Neural crest cell (in vitro differentiated cells): ENCODE results near the gene LGALSL. TPM values are rescaled to one million over a fixed set of nuclear protein-coding genes. Genes with fewer than 3 reads are reported as not detected.

ENCODE experiments used
- DNase-seq: peaks from one replicate; pipeline ENCODE4 v3.0.0; 2021; ENCODE audit warnings: low read depth, mixed read lengths, low spot score
- H3K27ac Mint-ChIP-seq: one replicate; pipeline ENCODE4 v1.8.0; 2021; ENCODE audit warnings: mild to moderate bottlenecking, mixed read lengths; ENCODE audit not compliant: unreplicated experiment
- H3K27me3 Mint-ChIP-seq: 2 replicates; pipeline ENCODE4 v1.8.0; 2021; ENCODE audit warnings: low read depth, mild to moderate bottlenecking, mixed read lengths
- H3K36me3 Mint-ChIP-seq: 2 replicates; pipeline ENCODE4 v1.8.0; 2021; ENCODE audit warnings: low read depth, mild to moderate bottlenecking, mixed read lengths
- H3K4me1 Mint-ChIP-seq: 2 replicates; pipeline ENCODE4 v1.8.0; 2021; ENCODE audit warnings: mixed read lengths
- H3K4me3 Mint-ChIP-seq: one replicate; pipeline ENCODE4 v1.8.0; 2021; ENCODE audit warnings: mild to moderate bottlenecking, mixed read lengths
- H3K9me3 Mint-ChIP-seq: 2 replicates; pipeline ENCODE4 v1.8.0; 2021; ENCODE audit warnings: mixed read lengths
- CTCF ChIP-seq: fragments of 200-600 bp; sonication (generic); conservative IDR thresholded peaks from 2 replicates; pipeline ENCODE4 v1.5.0; 2021; ENCODE audit warnings: antibody characterized with exemption, mild to moderate bottlenecking
- total RNA-seq: library from RNA; stranded (reverse); gene quantifications from 2 replicates; pipeline ENCODE4 v1.2.1, GENCODE V29; 2021

The LGALSL gene
- total RNA-seq, 1 donor from 2014 or later, result 29.1 TPM

- DNase-seq, result no peak
- H3K9me3 Mint-ChIP-seq, result peaks cover 2% of the 10 kb centered on the region
- H3K4me3 Mint-ChIP-seq, result no peak overlapping the region
- no peak overlapping the region for H3K27ac Mint-ChIP-seq
- TF ChIP-seq CTCF, result no peak
- H3K36me3 Mint-ChIP-seq, result peaks cover 3% of the 10 kb centered on the region
- peaks cover 5% of the 10 kb centered on the region for H3K4me1 Mint-ChIP-seq
- H3K27me3 Mint-ChIP-seq, result no peaks in the 10 kb centered on the region
Measured at GRCh38 chr2:64426183-64426952, 27.6 kb upstream of the LGALSL start.

GRCh38 chr2:64434039-64434657, 19.8 kb upstream of the LGALSL start:
- no peak for TF ChIP-seq CTCF

GRCh38 chr2:64437883-64438282, 16.1 kb upstream of the LGALSL start:
- no peak for DNase-seq
- H3K27me3 Mint-ChIP-seq, result no peaks in the 10 kb centered on the region
- H3K4me3 Mint-ChIP-seq, result no peak overlapping the region
- H3K36me3 Mint-ChIP-seq, result peaks cover 2% of the 10 kb centered on the region
- H3K4me1 Mint-ChIP-seq, result peaks cover 9% of the 10 kb centered on the region
- no peak overlapping the region for H3K27ac Mint-ChIP-seq
- TF ChIP-seq CTCF, result no peak
- peaks cover 5% of the 10 kb centered on the region for H3K9me3 Mint-ChIP-seq

More at GRCh38 chr2:64434039-64434657, 19.8 kb upstream of the LGALSL start:
- no peaks in the 10 kb centered on the region for H3K4me1 Mint-ChIP-seq
- no peak for DNase-seq
- H3K36me3 Mint-ChIP-seq, result peaks cover 10% of the 10 kb centered on the region
- H3K9me3 Mint-ChIP-seq, result peaks cover 7% of the 10 kb centered on the region
- no peak overlapping the region for H3K4me3 Mint-ChIP-seq
- no peak overlapping the region for H3K27ac Mint-ChIP-seq
- no peaks in the 10 kb centered on the region for H3K27me3 Mint-ChIP-seq

GRCh38 chr2:64439194-64439593, 14.8 kb upstream of the LGALSL start:
- Mint-ChIP-seq H3K4me3 (no peak overlapping the region), H3K4me1 (peaks cover 9% of the 10 kb centered on the region), H3K27ac (no peak overlapping the region), H3K9me3 (peaks cover 3% of the 10 kb centered on the region), H3K36me3 (no peaks in the 10 kb centered on the region), H3K27me3 (no peaks in the 10 kb centered on the region)
- DNase-seq, result no peak
- no peak for TF ChIP-seq CTCF

GRCh38 chr2:64440843-64441242, 13.1 kb upstream of the LGALSL start:
- Mint-ChIP-seq H3K27ac (no peak overlapping the region), H3K4me3 (no peak overlapping the region), H3K4me1 (peaks cover 9% of the 10 kb centered on the region), H3K27me3 (no peaks in the 10 kb centered on the region), H3K9me3 (peaks cover 3% of the 10 kb centered on the region), H3K36me3 (no peaks in the 10 kb centered on the region)
- TF ChIP-seq CTCF, result no peak
- DNase-seq, result no peak
